Measurements from ENCODE around the gene SPRY4.

Gene SPRY4

DNA sequence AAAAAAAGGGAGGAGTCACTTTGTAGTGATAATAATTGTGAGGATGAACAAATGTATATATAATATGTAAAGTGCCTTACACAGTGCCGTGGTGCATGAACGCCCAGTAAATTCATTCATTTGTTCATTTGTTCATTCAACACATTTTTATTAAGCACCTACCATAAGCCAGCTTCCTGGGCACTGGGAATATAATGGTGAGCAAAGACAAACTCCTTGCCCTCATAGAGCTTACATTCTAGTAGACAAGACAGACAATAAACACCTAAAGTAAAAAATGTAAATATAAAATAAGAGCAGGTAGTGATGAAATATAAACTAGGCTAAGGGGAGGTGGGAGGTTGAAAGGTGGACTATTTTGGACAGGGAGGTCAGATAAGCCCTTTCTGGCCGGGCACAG is 32.0 kb downstream of the SPRY4 start:
- no peak overlapping the region for H3K4me3 ChIP-seq (ENCODE audit: low read depth, low read length)
- TF ChIP-seq, protein P1, sequence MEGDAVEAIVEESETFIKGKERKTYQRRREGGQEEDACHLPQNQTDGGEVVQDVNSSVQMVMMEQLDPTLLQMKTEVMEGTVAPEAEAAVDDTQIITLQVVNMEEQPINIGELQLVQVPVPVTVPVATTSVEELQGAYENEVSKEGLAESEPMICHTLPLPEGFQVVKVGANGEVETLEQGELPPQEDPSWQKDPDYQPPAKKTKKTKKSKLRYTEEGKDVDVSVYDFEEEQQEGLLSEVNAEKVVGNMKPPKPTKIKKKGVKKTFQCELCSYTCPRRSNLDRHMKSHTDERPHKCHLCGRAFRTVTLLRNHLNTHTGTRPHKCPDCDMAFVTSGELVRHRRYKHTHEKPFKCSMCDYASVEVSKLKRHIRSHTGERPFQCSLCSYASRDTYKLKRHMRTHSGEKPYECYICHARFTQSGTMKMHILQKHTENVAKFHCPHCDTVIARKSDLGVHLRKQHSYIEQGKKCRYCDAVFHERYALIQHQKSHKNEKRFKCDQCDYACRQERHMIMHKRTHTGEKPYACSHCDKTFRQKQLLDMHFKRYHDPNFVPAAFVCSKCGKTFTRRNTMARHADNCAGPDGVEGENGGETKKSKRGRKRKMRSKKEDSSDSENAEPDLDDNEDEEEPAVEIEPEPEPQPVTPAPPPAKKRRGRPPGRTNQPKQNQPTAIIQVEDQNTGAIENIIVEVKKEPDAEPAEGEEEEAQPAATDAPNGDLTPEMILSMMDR (IDR thresholded peaks at IDR 0.05; ENCODE audit: low read depth, low read length) = no peak

DNA sequence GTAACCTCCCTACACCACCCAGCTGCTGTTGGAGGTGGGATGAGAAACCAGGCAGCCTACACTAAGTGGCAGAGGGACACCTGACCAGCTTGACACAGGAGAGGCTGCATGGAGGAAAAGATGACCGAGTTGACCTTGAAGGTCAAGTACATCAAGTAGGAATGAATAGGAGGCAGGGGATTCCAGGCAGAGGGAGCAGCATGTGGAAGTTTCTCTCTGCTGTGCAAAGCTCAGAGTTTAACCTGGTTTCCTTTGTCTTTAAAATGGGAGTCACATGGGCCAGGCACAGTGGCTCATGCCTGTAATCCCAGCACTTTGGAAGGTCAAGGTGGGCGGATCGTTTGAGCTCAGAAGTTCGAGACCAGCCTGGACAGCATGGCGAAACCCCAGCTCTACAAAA is 32.6 kb downstream of the SPRY4 start:
- TF ChIP-seq, protein P1 (IDR thresholded peaks at IDR 0.05; ENCODE audit: low read depth, low read length) = no peak
- H3K4me3 ChIP-seq (ENCODE audit: low read depth, low read length) = no peak overlapping the region

DNA sequence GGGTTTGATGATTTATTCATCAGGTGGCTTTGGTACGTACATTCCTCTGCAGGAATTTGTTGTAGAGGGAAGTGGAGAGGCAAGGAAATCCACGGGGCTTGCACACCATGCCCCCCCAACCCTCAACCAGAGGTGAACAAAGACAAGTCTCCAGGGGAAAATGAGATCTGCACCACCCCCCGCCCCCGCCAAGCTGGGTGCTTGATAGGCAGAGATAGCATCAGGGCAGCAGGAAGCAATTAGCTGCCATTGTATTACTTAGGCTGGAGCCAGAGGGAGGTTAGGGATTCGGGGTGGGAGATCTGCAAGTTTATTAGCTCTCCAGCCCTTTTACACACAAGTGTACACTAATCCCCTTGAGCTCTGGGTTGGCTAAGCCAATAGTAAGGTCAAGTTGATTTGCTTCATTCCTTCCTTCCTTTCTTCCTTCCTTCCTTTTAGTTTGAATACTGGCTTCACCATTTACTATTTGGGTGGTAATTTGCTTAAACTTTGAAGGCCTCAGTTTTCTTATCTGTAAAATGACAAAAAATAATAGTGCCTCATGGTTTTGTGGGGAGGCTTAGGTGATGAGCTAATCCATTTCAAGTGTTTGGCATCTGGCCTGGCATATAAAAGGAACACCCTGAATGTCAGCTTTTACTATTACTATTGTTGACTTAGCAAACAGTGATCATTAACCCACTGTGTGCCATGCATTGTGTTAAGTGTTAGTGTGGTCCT is 34.1 kb downstream of the SPRY4 start:
- TF ChIP-seq, protein P1 (IDR thresholded peaks at IDR 0.05; ENCODE audit: low read depth, low read length) = no peak
- H3K4me3 ChIP-seq (ENCODE audit: low read depth, low read length) = no peak overlapping the region

DNA sequence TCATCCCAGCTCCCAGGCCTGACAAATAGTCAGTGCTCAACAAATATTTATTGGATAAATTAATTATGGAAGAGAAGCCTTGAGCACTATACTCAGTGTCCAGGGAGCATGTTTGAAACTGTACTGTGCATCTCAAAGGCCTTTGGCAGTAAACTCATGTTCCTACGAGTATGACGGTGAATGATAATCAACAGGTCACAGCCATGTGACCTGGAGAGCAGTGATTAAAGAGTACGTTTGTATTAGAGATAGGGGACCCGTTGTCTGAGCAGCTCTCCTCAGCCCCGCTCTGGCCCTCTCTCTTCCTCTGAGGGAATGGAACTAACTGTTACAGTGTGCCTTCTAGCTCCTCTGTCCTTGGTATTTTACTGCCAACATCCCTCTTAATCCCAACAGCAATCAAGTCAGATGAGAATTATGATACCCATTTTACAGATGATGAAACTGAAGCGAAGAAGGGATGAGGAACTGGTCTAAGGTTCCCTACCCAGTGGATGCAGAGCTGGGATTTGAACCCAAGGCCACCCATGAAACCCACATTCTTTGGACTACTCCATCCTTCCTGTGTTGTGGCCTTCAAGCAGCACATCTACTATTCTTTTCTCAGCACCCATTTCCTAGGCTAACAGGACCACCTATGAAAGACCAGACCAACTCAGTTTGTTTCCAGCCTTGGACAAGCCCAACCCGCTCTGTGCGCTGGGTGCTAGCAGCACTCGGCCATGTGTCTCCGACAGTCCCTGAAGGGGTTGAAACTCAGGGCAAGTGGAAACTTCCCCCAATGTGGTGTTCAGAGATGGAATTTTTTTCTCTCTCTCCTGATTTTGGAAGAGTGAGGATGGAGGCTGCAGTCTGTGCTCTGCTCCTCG is 34.9 kb downstream of the SPRY4 start:
- no peak overlapping the region for H3K4me3 ChIP-seq (ENCODE audit: low read depth, low read length)
- TF ChIP-seq, protein P1 (IDR thresholded peaks at IDR 0.05; ENCODE audit: low read depth, low read length) = no peak

DNA sequence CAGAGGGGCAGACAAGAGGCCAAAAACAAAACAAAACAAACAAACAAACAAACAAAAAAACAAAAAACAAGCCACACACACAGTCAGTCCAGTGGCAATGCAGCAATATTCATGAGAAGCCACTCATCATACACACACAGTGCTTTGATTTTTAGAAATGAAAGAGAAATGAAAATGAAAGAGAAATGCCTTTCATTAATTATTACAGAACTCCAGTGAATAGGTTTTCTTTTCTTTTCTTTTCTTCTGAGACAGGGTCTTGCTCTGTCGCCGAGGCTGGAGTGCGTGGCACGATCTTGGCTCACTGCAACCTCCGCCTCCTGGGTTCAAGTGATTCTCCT is 36.9 kb downstream of the SPRY4 start:
- no peak overlapping the region for H3K4me3 ChIP-seq (ENCODE audit: low read depth, low read length)
- TF ChIP-seq, protein P1 (IDR thresholded peaks at IDR 0.05; ENCODE audit: low read depth, low read length) = no peak

DNA sequence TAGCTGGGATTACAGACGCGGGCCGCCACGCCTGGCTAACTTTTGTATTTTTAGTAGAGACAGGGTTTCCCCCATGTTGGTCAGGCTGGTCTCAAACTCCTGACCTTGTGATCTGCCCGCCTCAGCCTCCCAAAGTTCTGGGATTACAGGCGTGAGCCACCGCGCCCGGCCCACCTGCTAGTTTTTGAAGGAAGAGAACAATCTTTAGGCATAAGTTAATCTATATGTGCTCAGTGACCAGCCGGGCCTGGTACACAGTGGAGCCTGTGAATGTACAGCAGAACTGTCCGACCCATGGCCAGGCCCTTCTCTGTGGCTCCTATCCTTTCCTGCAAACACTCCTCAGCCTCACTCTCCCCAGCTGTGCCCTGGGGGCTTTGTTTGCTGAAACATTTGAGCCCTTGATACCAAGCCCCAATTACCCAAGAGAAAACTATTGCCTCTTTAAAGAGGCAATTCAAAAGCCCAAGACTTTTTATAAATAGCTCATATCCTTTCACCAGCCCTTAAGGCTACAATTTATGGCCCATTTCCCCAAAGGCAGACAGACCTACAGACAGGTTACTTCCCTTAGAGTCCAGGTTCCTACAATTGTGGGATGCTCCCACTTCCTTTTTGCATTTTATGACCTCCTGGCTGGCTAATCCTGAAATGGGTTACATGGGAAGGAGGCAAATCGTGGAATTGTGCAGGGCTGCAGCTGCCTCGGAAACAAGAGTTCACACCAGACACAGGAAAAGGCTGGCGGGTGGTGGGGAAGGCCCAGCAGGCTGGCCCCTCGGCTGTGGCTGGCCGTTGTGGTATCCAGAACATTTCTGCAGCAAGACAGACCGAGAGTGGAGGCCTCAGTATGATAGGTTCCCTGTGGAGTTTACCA is 37.5 kb downstream of the SPRY4 start:
- TF ChIP-seq, protein P1 (IDR thresholded peaks at IDR 0.05; ENCODE audit: low read depth, low read length) = no peak
- H3K4me3 ChIP-seq (ENCODE audit: low read depth, low read length) = no peak overlapping the region

Data from WI38 (cell line).